K562 (cell line): ENCODE results near the gene EYA2.
"Not testable (repeated sequence)": the region's sequence is repeated elsewhere in the genome, so short reads cannot be mapped to it uniquely, and the experiment has no call there.

Experiments
- CTCF ChIP-seq, 3 experiments: IDR thresholded peaks in 2 of 3; conservative IDR thresholded peaks in 1 of 3; 2 replicates each; pipeline ENCODE4 v1.5.1; 2011 to 2012; ENCODE audit warnings: low read length in 3 of 3, mild to moderate bottlenecking in 3 of 3, control low read depth in 2 of 3, improper control_type of control experiment in 1 of 3, inconsistent platforms in 1 of 3, low read depth in 1 of 3, mixed read lengths in 1 of 3, moderate library complexity in 1 of 3; ENCODE audit not compliant: insufficient read depth in 2 of 3
- NFIC ChIP-seq: fragments of 450-650 bp; IDR thresholded peaks from 2 replicates; pipeline ENCODE4 v1.6.1; 2017; ENCODE audit warnings: mild to moderate bottlenecking, inconsistent platforms
- NFYB ChIP-seq: IDR thresholded peaks from 2 replicates; pipeline ENCODE4 v1.6.1; 2011; ENCODE audit warnings: mild to moderate bottlenecking, moderate library complexity; ENCODE audit not compliant: insufficient read length; ENCODE audit errors: extremely low read depth
- ZNF584 ChIP-seq: fragments of 200-800 bp; sonication (Bioruptor generic); IDR thresholded peaks from 2 replicates; pipeline ENCODE4 v1.6.1; 2016; ENCODE audit warnings: low read depth, mild to moderate bottlenecking, missing genetic modification characterization, missing compliant biosample characterization
- ZZZ3 ChIP-seq: fragments of 450-650 bp; IDR thresholded peaks from 2 replicates; pipeline ENCODE4 v1.6.1; 2016; ENCODE audit warnings: antibody characterized with exemption, mild to moderate bottlenecking, moderate library complexity
- TF ChIP-seq, protein P1 (sequence below), 2 experiments: fragments of 450-650 bp; formaldehyde crosslinking in 1 of 2; IDR thresholded peaks; 2 replicates each; pipeline versions ENCODE4 v1.4.0 to v1.6.1; 2014 to 2020; ENCODE audit warnings: mild to moderate bottlenecking in 2 of 2, borderline replicate concordance in 1 of 2, low read depth in 1 of 2

DNA sequence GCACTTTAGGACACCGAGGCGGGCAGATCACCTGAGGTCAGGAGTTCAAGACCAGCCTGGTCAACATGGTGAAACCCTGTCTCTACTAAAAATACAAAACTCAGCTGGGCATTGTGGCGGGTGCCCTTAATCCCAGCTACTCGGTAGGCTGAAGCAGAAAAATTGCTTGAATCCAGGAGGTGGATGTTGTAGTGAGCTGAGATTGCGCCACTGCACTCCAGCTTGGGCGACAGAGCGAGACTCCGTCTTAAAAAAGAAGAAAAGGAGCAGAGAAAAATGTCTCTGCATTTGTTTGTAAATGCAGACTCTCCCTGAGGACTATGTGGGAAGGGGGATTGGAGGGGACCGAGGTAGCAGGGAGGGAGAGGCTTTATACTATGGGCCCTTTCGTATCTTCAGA, 311.9 kb downstream of the EYA2 start:
- not testable (repeated sequence) for TF ChIP-seq NFIC; NFYB; ZNF584 (CRISPR knock-in tag); CTCF (IDR thresholded peaks at IDR 0.05 in 2 of 3, conservative IDR thresholded peaks at IDR 0.05 in 1 of 3; ENCODE audit: insufficient read depth in 2 of 3, low read depth in 1 of 3, low read length in 3 of 3); ZZZ3
- TF ChIP-seq, protein P1, sequence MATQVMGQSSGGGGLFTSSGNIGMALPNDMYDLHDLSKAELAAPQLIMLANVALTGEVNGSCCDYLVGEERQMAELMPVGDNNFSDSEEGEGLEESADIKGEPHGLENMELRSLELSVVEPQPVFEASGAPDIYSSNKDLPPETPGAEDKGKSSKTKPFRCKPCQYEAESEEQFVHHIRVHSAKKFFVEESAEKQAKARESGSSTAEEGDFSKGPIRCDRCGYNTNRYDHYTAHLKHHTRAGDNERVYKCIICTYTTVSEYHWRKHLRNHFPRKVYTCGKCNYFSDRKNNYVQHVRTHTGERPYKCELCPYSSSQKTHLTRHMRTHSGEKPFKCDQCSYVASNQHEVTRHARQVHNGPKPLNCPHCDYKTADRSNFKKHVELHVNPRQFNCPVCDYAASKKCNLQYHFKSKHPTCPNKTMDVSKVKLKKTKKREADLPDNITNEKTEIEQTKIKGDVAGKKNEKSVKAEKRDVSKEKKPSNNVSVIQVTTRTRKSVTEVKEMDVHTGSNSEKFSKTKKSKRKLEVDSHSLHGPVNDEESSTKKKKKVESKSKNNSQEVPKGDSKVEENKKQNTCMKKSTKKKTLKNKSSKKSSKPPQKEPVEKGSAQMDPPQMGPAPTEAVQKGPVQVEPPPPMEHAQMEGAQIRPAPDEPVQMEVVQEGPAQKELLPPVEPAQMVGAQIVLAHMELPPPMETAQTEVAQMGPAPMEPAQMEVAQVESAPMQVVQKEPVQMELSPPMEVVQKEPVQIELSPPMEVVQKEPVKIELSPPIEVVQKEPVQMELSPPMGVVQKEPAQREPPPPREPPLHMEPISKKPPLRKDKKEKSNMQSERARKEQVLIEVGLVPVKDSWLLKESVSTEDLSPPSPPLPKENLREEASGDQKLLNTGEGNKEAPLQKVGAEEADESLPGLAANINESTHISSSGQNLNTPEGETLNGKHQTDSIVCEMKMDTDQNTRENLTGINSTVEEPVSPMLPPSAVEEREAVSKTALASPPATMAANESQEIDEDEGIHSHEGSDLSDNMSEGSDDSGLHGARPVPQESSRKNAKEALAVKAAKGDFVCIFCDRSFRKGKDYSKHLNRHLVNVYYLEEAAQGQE (IDR thresholded peaks at IDR 0.05; ENCODE audit: borderline replicate concordance): not testable (repeated sequence)
- TF ChIP-seq, protein P1 (CRISPR knock-in tag; IDR thresholded peaks at IDR 0.05; ENCODE audit: low read depth): not testable (repeated sequence)
